ENCODE measurements around the gene LRRC8B.

LRRC8B gene

GRCh38 chr1:89548122-89548857, 23.7 kb downstream of the LRRC8B start:
- no peak for DNase-seq

GRCh38 chr1:89550995-89551394, 26.4 kb downstream of the LRRC8B start:
- DNase-seq: no peak

GRCh38 chr1:89552471-89553081, 27.9 kb downstream of the LRRC8B start:
- DNase-seq: no peak

- no peak for DNase-seq
Measured at GRCh38 chr1:89553157-89553556, 28.5 kb downstream of the LRRC8B start.

- no peak for DNase-seq
Measured at GRCh38 chr1:89555550-89555949, 30.9 kb downstream of the LRRC8B start.

- DNase-seq: no peak
Measured at GRCh38 chr1:89556726-89557444, 32.3 kb downstream of the LRRC8B start.

- DNase-seq: no peak
Measured at GRCh38 chr1:89557445-89557825, 32.8 kb downstream of the LRRC8B start.

GRCh38 chr1:89557956-89558355, 33.3 kb downstream of the LRRC8B start:
- no peak for DNase-seq

GRCh38 chr1:89563957-89564604, 39.5 kb downstream of the LRRC8B start:
- no peak for DNase-seq

- DNase-seq: no peak
Measured at GRCh38 chr1:89565521-89565920, 40.9 kb downstream of the LRRC8B start.

- no peak for DNase-seq
Measured at GRCh38 chr1:89566761-89567174, 42.1 kb downstream of the LRRC8B start.

GRCh38 chr1:89567797-89568196, 43.2 kb downstream of the LRRC8B start:
- no peak for DNase-seq

GRCh38 chr1:89573410-89573809, 48.8 kb downstream of the LRRC8B start:
- DNase-seq: no peak

GRCh38 chr1:89574621-89575020, 50.0 kb downstream of the LRRC8B start:
- DNase-seq: no peak

GRCh38 chr1:89575207-89575606, 50.6 kb downstream of the LRRC8B start:
- DNase-seq: no peak

- no peak for DNase-seq
Measured at GRCh38 chr1:89576013-89576412, 51.4 kb downstream of the LRRC8B start.

GRCh38 chr1:89578151-89578550, 53.5 kb downstream of the LRRC8B start:
- no peak for DNase-seq

- DNase-seq: no peak
Measured at GRCh38 chr1:89578946-89579684, 54.5 kb downstream of the LRRC8B start.

- no peak for DNase-seq
Measured at GRCh38 chr1:89580036-89580435, 55.4 kb downstream of the LRRC8B start.

GRCh38 chr1:89581859-89582258, 57.2 kb downstream of the LRRC8B start:
- DNase-seq: no peak

GRCh38 chr1:89582571-89582970, 57.9 kb downstream of the LRRC8B start:
- DNase-seq: no peak

- DNase-seq: no peak
Measured at GRCh38 chr1:89584211-89584610, 59.6 kb downstream of the LRRC8B start.

- DNase-seq: no peak
Measured at GRCh38 chr1:89584781-89585180, 60.2 kb downstream of the LRRC8B start.

Data from T-helper 9 cell (primary cell).